GM04504 (cell line): ENCODE measurements around the gene ZNF620.
"Not testable (repeated sequence)": the region's sequence is repeated elsewhere in the genome, so short reads cannot be mapped to it uniquely, and the experiment has no call there.

Experiments used
- DNase-seq: peaks from one replicate; pipeline ENCODE4 v3.0.0-alpha.2; 2012; ENCODE audit warnings: low read depth

ZNF620 gene

GRCh38 chr3:40505599-40506462 lies at the start of gene ZNF620:
Gene ZNF620, plus strand, starts transcription at chr3:40506039. Its CDS starts 314 bp downstream, at chr3:40506353.
- no peak for DNase-seq

- DNase-seq = no peak
These were observed 49.4 kb upstream of the ZNF620 start for GRCh38 chr3:40456279-40456939.

DNA sequence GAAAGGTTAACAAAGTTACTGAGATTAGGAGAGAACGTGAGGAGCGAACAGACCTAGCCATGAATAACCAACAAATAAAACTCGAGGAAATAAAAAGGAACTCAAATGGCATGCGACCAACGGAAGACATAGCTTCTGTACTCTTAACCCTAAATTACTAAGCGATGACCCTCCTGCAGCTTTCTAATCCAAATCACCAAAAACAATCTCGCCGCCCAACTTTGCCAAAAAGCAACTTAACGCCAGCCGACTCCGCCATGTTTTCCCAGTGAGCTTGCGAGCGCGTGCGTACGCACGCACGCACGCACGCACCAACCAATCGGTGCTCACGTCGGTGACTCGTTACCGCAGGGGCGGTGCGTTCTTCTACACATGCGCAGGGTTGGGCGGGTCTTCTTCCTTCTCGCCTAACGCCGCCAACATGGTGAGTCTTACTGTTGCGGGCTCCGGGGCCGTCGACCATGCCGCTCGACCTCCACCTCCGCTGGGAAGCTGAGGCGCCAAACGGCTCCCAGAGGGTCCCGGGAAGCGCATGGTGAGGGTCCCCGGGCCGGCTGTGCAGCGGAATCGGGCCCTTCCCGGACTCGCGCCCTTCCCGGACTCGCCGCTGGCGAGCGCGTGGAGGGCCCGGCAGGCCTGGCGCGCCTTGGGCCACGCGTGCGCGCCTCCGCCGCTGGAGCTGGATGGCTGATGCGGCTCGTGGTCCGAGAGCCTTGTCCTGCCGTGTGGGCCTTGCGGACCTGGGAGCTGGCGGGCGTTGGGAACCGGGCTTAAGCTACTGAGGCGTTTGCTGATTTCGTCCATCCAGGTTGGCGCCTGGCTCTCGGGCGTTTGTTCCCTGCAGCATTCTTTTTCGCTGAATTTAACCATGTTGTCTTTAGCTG lies 48.7 kb upstream of the ZNF620 start, which contains the start of gene RPL14:
Gene RPL14, plus strand, starts transcription at position 400 of the 884 bp plus-strand sequence. Its CDS starts 133 bp downstream, at position 533.
- DNase-seq = peak; percentile 93

DNA sequence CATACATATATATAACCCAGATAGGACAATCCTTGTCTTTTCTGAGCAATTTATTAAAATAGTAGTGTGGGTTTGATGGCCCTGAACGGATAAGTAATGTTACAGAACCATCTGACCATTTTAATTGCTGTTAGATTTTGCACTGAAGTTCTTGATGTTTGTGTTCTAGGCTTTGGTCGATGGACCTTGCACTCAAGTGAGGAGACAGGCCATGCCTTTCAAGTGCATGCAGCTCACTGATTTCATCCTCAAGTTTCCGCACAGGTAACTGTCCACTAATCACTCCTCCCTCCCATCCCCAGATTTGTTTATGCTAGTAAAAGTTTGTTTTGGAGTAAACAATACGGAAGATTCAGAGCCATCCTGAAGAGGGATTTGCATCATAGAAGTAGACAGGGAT lies 47.4 kb upstream of the ZNF620 start:
- DNase-seq = no peak

- not testable (repeated sequence) for DNase-seq
These were observed 45.4 kb upstream of the ZNF620 start for GRCh38 chr3:40460481-40460880.

DNA sequence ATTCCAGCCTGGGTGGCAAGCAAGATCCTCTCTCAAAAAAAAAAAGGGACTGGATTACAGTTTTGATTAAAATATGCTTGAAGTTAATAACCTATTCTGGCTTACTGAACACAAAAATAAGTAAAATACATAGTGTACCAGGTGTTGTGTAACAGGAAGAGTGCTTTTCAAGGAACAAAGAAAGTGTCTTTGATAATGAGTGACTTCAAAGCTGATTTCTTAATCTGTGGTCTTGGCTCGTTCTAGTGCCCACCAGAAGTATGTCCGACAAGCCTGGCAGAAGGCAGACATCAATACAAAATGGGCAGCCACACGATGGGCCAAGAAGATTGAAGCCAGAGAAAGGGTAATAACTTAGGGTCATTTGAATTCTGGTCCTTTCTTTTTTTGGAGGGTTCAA lies 44.7 kb upstream of the ZNF620 start:
- DNase-seq = no peak

- not testable (repeated sequence) for DNase-seq
These were observed 43.0 kb upstream of the ZNF620 start for GRCh38 chr3:40462838-40463237.

GRCh38 chr3:40463579-40463978 lies 42.3 kb upstream of the ZNF620 start:
- DNase-seq = no peak

DNA sequence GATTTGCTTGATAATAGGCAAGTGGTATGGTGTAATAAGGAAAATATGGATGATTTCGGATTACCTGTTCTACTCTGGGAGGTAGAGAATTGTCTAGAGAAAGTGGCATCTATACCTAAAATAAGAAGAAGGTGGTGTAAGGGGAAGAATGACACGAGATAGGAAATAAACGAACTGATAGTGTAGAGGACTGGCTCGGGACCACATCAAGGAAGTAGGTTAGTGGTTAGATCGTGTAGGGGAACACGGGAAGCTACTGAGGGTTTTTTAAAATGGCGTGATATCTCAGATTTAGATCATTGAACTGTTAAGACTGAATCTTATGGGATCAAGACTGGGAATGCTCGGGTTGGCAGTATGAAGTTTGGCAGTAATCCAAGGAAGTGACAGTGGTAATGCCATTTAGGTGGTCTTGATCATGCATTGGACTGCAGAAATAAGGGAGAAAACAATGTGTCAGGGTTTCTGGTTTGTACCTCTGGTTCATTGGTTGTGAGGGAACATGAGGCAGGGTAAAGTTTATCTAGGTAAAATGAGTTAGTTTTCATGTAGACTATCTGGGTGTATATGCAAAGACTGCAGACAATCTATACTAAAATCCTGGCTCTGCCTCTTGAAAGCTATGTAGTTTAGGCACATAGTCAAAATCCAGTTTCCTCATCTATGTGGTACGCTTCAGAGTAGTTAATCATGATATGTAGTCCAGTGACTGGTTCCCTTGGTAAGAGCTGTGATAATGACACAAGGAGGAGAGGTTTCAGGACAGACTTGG lies 41.3 kb upstream of the ZNF620 start:
- no peak for DNase-seq

GRCh38 chr3:40465111-40465407 lies 40.8 kb upstream of the ZNF620 start:
- no peak for DNase-seq

DNA sequence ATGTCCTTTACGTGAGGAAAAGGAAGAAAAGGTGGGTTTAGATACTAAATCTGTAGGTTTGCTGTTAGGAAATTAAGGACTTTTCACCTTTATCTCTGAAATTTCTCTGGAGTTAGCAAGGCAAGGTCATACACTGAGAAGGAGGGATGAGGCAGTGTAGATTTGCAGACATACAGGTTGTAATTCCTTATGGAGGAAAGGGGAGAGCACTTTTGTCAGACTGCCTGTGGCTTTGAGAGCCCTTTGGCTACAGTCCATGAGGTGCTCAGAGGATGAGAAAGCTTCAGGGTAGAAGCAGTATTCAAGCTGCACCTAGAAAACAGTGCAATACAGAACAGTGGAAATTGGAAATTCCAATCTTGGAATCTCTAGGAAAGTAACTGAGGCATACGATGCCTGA lies 40.4 kb upstream of the ZNF620 start:
- DNase-seq = no peak

DNA sequence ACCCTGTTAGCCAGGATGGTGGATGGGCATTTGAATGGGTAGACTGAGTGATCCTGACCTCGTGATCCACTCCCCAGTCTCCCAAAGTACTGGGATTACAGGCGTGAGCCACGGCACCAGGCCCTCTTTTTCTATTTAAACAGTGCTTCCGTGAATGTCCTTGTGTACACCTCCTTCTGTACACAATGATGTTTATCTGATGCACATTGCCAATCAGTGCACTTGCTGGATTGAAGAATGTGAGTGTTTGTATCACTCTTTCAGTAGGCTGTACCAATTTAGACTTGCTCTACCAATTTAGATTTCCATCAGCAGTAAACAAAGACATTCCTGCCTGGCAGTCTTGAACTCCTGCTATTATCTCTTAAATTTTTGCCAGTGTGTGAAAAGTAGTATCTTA lies 37.8 kb upstream of the ZNF620 start:
- DNase-seq = no peak

- no peak for DNase-seq
These were observed 35.1 kb upstream of the ZNF620 start for GRCh38 chr3:40470701-40471100.

DNA sequence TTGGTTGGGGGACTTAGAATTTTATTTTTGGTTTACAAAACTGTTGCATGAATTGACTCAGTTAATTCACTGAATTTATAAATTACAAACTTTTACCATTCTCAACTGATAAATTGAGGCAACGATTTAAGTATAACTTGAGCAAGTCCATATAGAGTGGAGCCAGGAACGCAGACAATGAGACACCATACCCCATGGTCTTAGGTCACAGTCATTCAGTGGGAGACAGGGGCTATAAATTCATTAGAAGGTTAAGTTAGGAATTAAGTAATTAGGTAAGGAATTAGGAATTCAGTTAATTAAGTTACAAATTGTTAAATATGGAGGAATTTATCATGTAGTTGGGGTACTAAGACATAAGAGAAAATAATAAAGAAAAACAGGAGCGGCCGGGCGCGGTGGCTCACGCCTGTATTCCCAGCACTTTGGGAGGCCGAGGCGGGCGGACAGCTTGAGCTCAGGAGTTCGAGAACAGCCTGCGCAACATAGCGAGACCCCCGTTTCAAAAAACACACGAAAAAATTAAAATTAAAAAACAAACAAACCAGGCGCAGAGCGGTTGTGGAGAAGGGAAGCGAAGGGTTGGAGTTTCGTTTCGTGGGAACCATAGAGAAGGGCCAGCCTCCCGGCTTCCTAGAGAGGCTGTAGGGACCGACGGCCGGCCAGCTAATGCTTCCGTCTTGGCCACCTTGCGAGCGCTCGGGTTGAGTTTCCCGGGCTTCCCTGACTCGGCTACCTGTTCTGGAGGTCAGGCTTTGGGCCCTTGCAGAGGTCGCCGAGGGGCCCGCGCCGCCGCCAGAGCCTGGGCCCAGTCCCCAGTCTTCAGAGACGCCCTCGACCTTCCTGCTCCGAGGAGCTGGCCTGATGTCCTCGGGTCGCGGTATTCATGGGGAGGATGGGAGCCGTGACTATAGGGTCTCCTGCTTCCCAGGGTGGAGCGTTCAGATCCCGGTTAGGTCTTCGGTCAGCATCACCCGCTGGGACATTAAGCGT lies 29.1 kb upstream of the ZNF620 start, which contains the start of gene ZNF619:
Gene ZNF619, plus strand, starts transcription at position 645 of the 993 bp plus-strand sequence. CDS start 858 bp downstream, outside the sequence.
- peak; percentile 49 for DNase-seq

- no peak for DNase-seq
These were observed 28.2 kb upstream of the ZNF620 start for GRCh38 chr3:40477666-40478065.

DNA sequence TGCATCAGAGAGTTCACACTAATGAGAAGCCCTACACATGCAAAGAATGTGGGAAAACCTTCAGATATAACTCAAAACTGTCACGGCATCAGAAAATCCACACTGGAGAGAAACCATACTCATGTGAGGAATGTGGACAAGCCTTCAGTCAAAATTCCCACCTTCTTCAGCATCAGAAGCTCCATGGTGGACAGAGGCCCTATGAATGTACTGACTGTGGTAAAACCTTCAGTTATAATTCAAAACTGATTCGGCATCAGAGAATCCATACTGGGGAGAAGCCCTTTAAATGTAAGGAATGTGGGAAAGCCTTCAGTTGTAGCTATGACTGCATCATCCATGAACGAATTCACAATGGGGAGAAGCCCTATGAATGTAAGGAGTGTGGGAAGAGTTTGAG lies 18.7 kb upstream of the ZNF620 start:
- no peak for DNase-seq

GRCh38 chr3:40490916-40491315 lies 14.9 kb upstream of the ZNF620 start:
- DNase-seq = no peak

DNA sequence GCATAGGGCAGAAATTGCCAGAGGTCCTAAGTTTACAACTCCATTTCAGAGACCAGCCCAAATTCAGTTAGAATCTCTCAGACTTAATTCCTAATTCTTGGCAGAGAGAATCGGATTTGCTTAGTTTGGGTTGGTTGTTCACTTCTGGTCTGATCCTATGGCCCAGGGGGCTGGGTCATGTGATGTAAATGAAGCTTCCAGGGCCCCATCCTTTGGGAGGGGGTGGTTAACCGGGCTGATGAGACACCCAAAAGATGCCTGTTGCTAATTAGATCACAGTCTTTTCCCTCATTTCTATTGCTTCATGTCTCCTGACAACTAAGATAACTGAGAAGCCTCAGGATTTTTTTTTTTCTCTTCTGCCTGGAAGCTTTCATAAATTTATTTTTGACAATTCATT lies 11.1 kb upstream of the ZNF620 start:
- DNase-seq = no peak

- no peak for DNase-seq
These were observed 8.6 kb upstream of the ZNF620 start for GRCh38 chr3:40497288-40497687.

DNA sequence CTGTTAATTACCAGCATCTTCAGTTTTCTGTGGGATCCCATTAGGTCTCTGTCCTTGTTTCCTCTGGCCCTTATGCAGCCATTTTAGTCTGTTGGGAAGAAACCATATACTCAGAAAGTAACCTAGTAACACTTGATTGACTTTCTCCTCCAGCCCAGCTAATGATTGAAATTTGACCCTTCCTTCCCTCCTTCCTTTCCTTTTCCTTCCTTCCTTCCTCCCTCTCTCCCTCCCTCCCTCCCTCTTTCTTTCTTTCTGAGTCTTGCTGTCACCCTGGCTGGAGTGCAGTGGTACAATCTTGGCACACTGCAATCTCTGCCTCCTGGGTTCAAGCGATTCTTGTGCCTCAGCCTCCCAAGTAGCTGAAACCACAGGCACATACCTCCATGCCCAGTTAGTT lies 5.9 kb upstream of the ZNF620 start:
- DNase-seq = no peak
